ENCODE results near the gene CACNA2D3.

CACNA2D3 gene

DNA sequence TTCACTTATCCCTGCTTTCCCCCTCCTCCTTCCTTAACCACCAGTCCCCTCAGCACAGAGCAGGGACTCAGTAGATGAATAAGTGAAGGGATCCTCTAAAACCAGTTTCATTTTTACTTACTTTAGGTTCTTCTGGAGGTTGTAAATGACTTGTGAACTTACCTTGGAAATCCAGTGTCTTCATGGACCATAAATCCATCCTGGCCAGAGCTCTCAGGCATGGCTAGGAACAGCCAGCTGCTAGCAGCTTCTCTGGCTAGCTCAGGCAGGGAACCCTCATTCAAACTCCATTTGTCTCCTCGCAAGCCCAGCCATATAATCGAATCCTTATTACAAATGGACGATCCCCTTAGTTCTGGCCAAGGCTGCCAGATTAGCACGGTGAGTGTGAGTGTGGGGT, 727.0 kb downstream of the CACNA2D3 start:
- DNase-seq (ENCODE audit: low spot score), result no peak

DNA sequence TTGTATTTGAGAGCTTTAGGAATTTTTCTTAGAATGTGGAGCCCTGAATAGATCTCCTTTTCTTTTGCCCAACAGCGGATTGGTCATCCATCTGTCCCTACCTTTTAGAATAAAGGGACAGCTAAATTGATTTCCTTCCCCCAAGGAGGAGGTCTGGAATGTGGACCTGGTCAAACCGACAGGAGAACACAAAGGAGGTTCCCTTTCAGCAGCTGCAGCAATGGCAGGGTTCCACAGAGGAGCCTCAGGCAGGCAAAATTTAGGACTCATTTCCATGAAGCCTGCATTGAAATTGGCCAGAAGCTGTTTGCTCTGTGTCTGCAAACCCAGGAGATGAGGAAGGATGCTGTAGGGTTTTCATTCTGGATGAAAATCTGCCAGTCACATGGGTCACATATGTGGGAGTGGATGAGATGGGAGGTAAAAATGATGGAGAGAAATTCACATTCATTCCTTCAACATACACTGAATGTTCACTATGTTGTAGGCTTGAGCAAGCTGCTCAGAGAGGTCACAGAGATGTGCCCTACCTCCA, 728.2 kb downstream of the CACNA2D3 start:
- DNase-seq (ENCODE audit: low spot score), result no peak

DNA sequence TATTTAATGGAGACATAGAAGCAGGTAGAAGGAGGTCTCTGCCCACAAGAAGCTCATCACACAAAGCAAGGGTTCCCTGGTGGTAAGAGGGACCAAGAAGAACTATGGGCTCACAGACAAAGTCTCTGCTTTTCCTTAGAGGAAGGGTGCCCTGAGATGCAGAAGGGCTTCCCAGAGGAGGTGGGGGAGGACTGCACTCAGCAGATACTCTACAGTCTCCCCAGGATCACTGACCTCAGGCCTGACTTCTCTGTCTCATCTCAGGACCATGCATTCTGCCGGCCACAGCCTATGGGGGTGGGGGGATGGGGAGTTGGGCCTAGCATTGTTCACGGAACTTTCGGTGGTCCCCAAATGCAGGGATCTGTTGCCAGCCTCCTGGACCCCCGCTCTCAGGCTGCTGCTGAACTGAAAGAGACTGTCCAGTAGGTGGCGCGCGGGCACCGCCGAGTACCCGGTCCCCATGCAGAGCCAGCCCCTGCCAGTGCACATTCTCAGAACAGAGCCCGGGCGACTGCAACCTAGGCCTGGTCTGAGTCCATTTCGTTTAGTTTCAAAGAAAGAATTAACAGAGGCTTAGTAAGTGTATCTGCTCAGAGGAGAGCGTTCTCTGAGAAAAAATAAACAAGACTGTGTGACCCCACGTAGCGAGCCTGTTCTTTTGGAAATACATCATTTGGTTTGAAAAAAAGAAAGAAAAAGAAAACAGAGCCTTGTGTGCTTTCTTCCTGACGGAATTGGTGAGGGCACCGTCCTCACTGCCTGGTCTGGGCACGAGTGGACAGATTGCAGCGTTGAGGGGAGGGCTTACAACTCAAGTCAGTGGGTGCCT, 731.4 kb downstream of the CACNA2D3 start:
- DNase-seq (ENCODE audit: low spot score), result peak; percentile 92

DNA sequence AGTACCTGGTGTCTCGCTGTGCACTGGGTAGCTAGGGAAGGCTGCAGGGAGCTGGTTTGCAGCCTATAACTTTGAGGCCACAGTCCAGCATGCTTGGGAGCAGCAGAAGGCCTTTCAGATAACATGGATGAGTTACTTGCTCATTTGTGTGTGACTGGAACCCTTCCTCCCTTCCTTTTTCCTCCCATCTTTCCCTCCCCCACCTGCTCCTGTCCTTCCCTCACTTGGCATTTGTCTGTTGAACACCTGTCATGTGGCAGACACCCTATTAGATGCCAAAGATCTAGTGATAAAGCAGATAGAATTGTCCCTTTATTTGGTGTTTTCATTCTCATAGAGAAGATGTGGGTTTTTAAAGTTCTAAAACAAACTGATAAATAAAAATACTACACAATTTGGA, 733.9 kb downstream of the CACNA2D3 start:
- no peak for DNase-seq (ENCODE audit: low spot score)

DNA sequence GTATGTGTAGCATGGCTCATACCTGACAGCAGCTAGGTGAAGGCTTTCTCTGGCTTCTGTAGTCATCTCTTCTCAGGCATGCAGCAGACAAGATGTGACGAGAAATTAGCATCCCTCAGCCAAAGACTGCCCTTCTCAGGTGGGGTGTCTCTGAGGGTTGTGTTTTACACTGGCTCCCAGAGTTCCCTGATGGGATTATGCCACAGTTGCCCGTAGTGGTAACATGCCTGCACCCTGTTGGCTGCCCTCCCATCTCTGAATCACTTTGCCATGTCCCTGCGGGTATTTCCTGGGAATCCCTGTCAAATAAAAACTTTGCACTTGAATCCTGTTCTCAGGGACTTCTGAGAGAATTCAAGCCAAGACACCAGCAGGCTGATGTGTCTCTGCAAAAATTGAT, 735.0 kb downstream of the CACNA2D3 start:
- no peak for DNase-seq (ENCODE audit: low spot score)

DNA sequence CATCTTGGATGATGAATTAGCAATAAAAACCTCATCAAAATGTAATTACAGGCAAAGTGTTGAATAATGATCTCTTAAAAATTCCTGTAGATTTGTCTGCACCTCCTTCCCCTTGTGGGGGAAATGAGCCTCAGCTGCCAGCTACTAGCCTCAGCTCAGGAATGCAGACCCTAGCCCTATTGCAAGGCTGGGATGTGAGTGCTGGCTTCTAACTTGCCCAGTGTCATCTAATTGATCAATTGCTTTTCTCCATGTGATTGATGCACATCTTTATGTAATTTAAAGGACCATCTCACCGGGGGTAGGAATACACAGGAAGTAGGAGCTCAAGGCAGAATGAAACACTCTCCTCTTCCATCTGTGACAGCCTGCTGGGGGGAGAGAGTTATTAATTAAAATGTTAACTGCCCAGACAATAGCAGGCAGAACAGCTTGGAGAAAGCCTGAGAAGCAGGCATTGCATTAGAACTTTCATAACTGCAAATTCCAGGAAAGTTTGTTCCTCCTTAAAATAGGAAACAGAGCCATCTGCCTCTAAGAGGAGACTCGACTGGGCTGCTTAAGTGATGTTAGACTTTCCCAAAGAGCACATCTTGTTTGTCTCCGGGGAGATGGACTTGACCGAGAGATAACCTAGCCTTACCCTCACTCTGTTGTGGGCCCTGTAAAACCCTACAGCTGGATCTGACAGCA, 735.9 kb downstream of the CACNA2D3 start:
- no peak for DNase-seq (ENCODE audit: low spot score)

DNA sequence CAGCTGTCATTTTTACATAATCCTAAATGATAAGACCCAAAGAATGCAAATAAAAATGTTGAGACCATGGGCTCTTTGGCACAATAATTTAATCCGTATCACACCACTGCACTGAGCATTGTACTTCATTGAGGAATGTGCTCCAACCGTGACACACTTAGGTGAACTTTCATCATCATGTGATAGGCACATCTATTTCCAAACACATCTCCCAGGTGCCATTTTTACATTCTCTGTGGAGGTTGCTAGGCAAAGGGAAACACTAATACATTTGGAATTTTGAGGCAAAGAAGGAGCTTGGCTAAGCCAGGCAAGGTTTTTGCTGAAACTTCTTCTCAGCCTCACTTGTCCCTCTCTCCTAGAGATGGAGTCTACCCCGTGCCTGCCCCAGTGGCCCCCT, 736.8 kb downstream of the CACNA2D3 start:
- no peak for DNase-seq (ENCODE audit: low spot score)

DNA sequence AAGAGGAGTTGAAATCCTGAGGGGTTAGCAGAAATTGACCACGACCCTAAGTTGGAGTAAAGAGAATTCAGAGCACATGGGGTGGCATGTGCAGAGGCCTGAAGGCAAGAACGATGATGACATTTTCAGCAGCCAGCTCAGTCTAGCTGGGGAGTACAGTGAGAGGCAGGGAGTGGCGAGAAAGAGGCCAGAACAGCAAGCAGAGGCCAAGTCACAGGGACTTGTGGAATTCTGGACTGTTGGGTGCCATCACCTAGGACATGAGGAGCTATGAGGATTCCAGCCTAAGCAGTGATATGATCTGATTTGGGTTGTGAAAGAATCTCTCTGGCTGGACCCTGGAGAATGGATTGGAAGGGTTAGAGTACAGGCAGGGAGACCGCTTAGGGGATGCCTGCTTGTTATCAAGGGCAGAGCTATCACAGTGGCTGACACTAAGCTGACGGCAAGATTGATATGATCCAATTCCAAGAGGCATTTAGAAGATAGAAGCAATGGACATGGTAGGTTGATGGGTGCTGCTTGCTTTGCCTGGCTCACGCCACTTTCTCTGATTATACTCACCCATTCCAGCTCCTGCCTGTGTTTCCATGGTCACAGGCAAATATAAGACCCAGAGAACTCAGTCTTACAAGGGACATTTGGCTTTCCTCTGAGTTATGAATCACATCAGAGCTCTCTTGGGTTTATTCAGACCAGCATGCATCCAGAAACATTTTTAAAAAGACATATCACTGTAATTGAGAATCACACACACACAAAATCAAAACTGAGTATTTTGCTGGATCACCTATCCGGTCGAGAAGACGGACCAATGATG, 739.1 kb downstream of the CACNA2D3 start:
- no peak for DNase-seq (ENCODE audit: low spot score)

DNA sequence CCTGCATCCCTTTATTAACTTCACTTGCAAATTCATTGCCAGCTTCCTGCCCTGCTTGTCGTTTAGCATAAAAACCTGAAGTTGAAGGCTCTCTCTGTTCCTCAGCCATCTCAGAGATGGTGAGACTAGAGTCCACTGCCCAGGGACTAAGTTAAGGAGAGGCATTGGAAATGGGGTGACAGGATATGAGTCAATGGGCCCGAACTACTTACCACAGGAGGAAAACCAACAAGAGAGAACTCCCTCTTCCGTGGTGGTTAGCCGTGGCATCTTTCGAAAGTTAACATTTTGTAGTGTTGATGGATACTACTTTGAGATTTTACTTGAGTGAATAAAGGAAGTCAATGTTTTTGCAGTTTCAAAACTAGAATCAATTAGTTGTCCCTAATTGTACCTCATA, 740.2 kb downstream of the CACNA2D3 start:
- DNase-seq (ENCODE audit: low spot score), result no peak

DNA sequence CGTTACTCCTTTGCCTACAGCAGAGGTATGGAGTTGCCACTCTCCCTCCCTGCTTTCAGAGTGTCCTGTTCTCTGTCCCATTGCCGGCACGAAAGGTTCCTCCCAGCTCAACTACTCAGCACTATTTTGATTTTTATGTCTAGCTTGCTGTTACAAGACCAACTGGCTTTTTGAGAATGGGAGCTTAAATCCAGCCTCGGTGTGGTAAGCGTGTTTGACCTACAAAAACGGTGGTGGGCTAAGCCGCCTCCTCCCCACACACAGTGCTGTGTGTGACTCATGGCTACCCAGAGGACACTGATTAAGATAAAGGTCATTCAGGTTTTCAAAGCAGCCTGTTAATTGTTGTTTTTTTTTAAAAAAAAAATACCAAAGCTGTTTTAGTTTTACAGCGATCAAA, 741.0 kb downstream of the CACNA2D3 start:
- DNase-seq (ENCODE audit: low spot score), result no peak

DNA sequence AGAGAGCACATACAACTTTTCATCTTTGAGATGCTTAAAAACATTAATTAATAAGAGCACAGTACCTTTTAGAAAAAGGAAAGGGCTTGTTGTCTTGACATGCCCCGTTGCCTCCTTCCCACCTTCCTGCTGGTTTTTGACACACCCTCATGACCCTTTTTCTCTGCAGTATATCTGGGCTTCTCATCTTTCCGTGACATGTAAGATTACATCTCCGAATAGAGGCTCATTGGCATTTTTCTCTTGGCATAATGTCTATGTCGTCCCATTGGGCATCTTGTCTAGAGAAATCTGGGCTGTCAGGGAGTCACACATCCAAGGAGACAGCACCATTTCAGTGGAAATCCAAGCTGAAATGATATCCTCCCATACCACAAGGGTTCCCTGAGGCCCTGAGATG, 741.4 kb downstream of the CACNA2D3 start:
- DNase-seq (ENCODE audit: low spot score), result no peak

DNA sequence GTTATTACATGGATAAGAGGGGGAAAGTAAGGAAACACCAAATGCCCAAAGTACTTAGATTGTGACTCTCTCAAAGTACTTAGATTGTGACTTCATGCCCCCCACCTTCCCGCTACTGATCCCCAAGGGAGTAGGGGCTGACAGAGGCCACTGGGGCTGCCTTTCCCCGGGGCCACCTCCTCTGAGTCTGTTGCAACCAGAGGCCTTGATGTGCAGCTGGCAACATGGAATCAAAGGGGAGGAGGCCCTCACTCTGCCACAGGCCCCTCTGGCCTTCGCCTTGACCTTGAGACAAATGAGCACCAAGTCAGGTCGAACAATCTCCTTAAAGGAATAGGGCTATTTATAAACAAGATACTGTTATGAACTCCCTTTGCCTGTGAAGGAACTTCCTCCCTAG, 743.0 kb downstream of the CACNA2D3 start:
- DNase-seq (ENCODE audit: low spot score), result no peak

DNA sequence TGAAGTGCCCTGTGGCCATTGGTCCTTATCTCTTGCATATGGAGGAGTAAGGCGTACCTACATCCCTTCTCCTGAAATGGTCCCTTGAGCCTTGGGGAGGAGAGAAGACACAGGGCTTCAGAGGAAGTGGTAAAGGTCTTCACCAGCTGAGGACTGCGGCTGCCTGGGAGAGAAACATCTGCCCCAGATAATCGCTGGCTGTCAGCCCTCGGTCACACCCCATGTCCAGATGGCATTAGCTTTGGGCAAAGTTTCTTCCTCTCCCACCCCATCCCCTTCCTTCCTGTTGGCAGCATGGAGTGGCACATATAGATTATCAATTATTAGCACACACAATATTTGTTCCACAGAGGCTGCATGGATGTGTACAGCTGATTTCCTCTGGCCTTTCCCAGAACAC, 743.9 kb downstream of the CACNA2D3 start:
- DNase-seq (ENCODE audit: low spot score), result no peak

DNA sequence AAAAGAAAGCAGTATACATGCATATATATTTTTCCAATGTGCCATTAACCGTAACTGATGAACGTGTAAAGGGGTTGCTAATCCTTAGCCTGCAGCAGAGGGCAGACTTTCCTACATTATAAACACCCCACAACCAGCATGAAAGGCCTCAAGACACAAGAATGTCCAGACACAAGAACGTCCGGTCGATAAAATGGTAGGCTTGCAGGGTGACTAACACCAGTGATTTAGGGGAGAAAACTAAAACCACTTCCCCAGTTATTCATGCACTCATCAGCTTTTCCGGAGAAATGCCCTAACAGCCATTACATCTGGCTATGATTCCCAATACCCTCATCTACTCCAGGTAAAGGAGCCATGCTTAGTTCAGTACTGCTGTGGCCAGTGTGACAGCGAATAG, 748.1 kb downstream of the CACNA2D3 start:
- DNase-seq (ENCODE audit: low spot score), result no peak

DNA sequence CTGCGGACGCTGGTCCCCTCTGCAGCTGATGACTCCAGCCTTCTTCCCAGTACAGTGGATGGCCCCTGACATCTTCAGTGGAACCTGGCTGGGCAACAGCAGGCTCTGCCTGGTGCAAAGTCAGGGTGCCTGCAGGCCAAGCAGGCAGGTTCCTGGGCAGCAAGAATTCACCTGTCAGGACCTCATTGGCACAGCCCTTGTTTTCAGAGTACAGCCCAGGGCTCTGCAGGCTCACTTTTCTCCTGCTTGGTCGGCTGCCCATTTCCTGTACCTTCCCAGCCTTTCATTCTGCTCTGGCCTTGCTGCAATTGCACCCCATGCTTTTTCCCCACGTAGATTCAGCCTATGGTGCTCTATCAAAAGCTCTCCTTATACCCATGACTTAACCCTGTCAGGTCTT, 749.5 kb downstream of the CACNA2D3 start:
- DNase-seq (ENCODE audit: low spot score), result no peak

DNA sequence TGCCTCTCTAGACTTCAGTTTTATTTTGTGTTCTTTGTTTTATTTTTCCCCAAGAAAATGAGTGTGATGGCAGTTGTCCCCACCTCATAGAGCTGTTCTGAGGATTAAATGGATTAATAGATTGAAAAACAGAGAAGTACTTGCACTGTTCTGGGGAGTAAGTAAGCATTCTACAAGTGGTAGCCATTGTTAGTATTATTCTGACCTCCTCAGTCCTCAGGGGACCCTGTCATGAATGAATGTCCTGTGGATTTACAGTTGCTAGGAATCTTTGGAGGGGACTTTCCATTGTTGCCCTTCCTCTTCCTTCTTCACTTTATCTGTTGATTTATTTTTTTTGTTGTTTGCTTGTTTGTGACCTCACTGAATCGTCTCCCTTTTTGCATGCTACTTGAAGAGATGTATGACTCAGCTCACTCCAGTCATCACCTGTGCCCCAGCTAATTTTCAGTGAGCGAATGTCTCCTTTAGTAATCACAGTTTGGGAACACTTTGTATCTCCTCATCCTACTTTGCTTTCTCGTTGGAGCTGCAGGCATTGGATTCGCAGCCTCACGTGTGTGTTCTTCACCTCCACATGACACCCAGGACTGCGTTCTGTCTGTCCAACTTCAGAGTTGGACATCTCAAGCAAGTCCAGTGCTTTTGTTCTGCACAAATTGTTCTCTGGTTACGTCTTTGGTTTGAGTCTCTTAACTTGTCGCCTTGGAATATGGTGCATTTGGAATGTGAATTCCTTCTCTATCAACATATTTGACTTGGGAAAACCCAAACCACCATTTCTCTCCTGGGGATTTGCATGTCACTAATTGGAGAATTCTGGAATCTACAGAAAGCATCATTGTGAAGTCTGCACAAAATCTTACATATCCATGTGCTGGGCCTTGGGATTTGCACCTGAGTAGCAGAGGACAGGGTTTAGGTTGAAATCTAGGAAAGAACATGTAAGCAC, 751.0 kb downstream of the CACNA2D3 start:
- no peak for DNase-seq (ENCODE audit: low spot score)

DNA sequence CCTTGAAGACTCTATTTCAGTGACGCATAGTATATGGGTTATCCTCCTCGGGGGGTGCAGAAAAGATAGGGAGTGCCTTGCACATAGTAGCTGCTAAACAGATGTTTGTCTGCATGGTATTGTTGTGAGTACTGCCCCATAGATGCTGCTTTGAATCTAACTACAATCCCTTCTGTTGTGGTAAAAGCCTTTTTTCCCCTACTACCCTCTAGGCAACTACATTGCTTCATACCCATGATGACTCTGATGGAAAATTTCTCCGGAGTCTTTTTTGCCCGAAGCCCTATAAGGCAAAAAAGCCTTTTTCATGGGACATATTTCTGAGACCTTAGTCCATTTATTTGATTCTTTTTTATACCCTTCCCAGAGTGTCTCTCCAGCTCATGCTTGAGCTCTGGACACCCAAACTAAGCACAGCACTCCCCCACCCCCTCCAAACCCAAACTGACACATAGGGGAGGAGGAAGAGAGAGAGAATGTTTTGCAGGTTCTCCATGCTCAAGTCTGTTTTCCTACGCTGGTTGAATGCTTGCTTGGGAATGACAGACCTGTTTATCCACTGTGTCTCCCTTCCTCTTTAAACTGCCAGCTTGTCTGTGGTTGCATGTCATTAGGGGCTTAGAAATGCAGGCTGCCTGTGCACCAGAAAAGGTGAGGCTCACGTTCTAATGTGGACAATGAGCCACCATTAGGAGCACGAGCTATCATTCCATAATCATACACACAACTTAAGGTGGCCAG, 752.6 kb downstream of the CACNA2D3 start:
- DNase-seq (ENCODE audit: low spot score), result no peak

DNA sequence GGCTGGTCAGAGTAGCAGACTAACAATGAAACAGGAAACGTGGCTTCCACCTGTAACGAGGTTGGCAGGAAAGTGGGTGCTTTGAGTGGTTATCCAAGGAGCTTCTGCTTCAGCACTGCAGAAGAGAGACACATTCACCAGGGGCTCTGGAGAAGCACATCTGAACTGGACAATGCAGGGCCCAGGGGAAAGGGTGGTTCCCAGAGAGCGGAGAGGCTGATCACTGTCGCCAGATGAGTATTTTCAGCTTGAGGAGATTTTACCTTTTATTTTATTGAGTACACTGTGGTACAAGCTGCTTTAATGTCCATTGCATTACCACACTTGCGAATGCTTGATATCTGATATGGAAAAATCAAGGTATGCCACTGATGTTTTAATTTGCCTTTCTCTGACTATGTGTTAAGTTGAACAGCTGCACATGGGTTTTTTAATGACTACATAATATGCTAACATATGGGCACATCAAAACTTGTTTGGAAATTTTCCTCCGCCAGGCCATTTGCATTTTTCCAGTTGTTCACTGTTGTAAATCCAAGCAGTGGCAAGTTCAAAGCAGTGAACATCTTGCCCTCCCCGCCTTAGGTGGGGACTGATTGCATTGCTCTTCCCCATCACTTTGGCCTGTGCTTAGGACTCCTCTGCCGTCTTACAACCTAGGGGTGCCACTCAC, 753.4 kb downstream of the CACNA2D3 start:
- DNase-seq (ENCODE audit: low spot score), result no peak

DNA sequence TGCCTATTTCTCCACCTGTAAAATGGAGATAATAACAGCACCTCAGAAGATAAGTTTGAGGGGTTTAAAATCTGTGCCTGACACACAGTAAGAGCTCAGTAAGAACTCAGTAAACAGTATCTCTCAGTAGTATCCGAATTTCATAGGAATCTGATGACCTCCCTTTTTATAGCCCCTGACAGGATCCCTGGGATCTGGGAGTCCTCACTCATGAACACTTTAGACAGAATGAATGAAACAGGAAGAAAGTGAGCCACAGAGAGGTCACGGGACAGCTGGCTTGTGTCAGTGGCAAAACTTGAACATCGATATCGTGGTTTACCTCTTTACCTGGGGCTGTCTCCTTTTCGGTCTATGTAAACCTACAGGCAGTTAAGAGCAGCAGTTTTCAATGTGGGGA, 754.3 kb downstream of the CACNA2D3 start:
- DNase-seq (ENCODE audit: low spot score), result no peak

DNA sequence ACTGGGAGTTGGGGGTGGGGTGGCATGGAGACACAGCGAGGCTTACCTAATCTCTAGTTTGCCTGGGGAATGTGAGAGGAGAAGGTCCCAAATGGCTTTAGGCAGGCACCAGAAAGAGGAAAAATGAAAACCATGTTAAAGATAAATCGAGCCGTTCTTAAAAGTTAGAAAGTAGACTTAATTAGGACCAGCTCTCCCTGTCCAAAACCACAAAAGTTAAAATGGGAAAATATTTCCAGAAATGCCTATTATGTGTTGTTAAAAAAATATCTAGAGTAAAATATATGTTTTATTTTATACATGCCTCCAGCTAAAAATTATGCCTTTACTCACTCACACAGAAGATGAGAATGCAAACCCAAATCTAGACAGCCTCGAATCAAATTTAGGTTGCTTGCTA, 755.4 kb downstream of the CACNA2D3 start:
- no peak for DNase-seq (ENCODE audit: low spot score)

Measured in ecto neural progenitor cell (in vitro differentiated cells).